Temporal lobe (tissue), 2 donors: Measurements from ENCODE around the gene SEC23IP. TPM values are rescaled to one million over a fixed set of nuclear protein-coding genes. Genes with fewer than 3 reads are reported as not detected.

Experiments
- small RNA-seq: library from RNA; depleted of rRNA; stranded (forward); fragments of <200 nt; gene quantifications from one replicate; pipeline ENCODE3, GENCODE V24; 2014; ENCODE audit warnings: low replicate concordance
- total RNA-seq: library from RNA; depleted of rRNA; stranded (reverse); fragments of >200 nt; gene quantifications from one replicate; pipeline ENCODE4 v1.2.3, GENCODE V29; 2014

The SEC23IP gene
- total RNA-seq, 1 donor from 2014 or later, result 16.7 TPM

Small RNA genes within 50 kb of the gene (small RNA-seq; reads per million reads assigned to genes)
- not detected for gene MIR4682

Other genes with a start within 250 kb of the SEC23IP start
- 0.98 TPM for gene BAG3, start 241.3 kb upstream of the SEC23IP start, total RNA-seq
- gene INPP5F, start 166.7 kb upstream of the SEC23IP start, total RNA-seq, result 123 TPM
- 40.8 TPM for gene MCMBP, start 19.9 kb upstream of the SEC23IP start, total RNA-seq